Skeletal muscle tissue (tissue), 4 donors: ENCODE data around the gene UCP2. TPM values are rescaled to one million over a fixed set of nuclear protein-coding genes. Genes with fewer than 3 reads are reported as not detected.

ENCODE experiments used
- H3K27ac ChIP-seq: one replicate; pipeline ENCODE4 v1.7.0; 2013; ENCODE audit warnings: mild to moderate bottlenecking, low read depth, low read length, inconsistent platforms
- H3K27me3 ChIP-seq, 3 donors: one replicate each; pipeline ENCODE4 v1.7.0; 2013; ENCODE audit warnings: low read length in 3 of 3; ENCODE audit not compliant: control insufficient read depth in 3 of 3, insufficient read depth in 3 of 3
- H3K36me3 ChIP-seq, 3 donors: one replicate each; pipeline ENCODE4 v1.7.0; 2013; ENCODE audit warnings: low read length in 3 of 3; ENCODE audit not compliant: control insufficient read depth in 3 of 3, insufficient read depth in 3 of 3
- H3K4me1 ChIP-seq, 3 donors: one replicate each; pipeline ENCODE4 v1.7.0; 2013; ENCODE audit warnings: low read length in 3 of 3, mild to moderate bottlenecking in 3 of 3; ENCODE audit not compliant: control insufficient read depth in 3 of 3, insufficient read depth in 3 of 3
- H3K4me3 ChIP-seq, 3 donors: one replicate each; pipeline ENCODE4 v1.7.0; 2013; ENCODE audit warnings: low read length in 3 of 3
- H3K9ac ChIP-seq, 3 donors: one replicate each; pipeline ENCODE4 v1.7.0; 2013; ENCODE audit warnings: low read length in 3 of 3, mild to moderate bottlenecking in 3 of 3, moderate library complexity in 2 of 3, low read depth in 1 of 3
- H3K9me3 ChIP-seq, 3 donors: one replicate each; pipeline ENCODE4 v1.7.0; 2013; ENCODE audit warnings: low read length in 3 of 3; ENCODE audit not compliant: control insufficient read depth in 3 of 3
- total RNA-seq: library from RNA; depleted of rRNA; stranded (reverse); fragments of >200 nt; gene quantifications from one replicate; pipeline ENCODE4 v1.2.3, GENCODE V29; 2014
- donor health status: Osteomylitis.

Gene UCP2
- 25.1 TPM for total RNA-seq

- Histone ChIP-seq H3K36me3 (peaks cover 23 to 26% (median 25%) of the 10 kb centered on the region in 3 donors), H3K27ac (peak within 1 kb of the TSS; percentile 94), H3K4me1 (peaks cover 31 to 38% (median 36%) of the 10 kb centered on the region in 3 donors), H3K27me3 (no peaks in the 10 kb centered on the region), H3K9me3 (no peaks in the 10 kb centered on the region), H3K4me3 (peak within 1 kb of the TSS; percentile 90 to 95 (median 94)), H3K9ac (peak within 1 kb of the TSS; percentile 86 to 94 (median 93))
Measured at GRCh38 chr11:73982595-73982989, at the start of gene UCP2. Gene UCP2, minus strand, starts transcription at chr11:73982843. Its CDS starts 4,465 bp downstream, at chr11:73978378.

- Histone ChIP-seq H3K27me3 (no peaks in the 10 kb centered on the region), H3K9me3 (no peaks in the 10 kb centered on the region), H3K4me1 (no peaks in the 10 kb centered on the region), H3K36me3 (peaks cover 19 to 36% (median 31%) of the 10 kb centered on the region in 3 donors), H3K27ac (no peak overlapping the region), H3K4me3 (no peak overlapping the region), H3K9ac (no peak overlapping the region)
Measured at GRCh38 chr11:74030723-74031676, 48.4 kb upstream of the UCP2 start.

- Histone ChIP-seq H3K9ac (no peak overlapping the region), H3K36me3 (peaks cover 4 to 11% (median 6%) of the 10 kb centered on the region in 3 donors), H3K4me3 (no peak overlapping the region), H3K4me1 (peaks cover 0 to 7% (median 4%) of the 10 kb centered on the region in 3 donors), H3K27ac (no peak overlapping the region), H3K27me3 (no peaks in the 10 kb centered on the region), H3K9me3 (no peaks in the 10 kb centered on the region)
Measured at GRCh38 chr11:74025467-74026166, 43.0 kb upstream of the UCP2 start.

GRCh38 chr11:74024261-74025029 lies 41.8 kb upstream of the UCP2 start:
- Histone ChIP-seq H3K9me3 (no peaks in the 10 kb centered on the region), H3K27me3 (no peaks in the 10 kb centered on the region), H3K9ac (no peak overlapping the region), H3K36me3 (peaks cover 0 to 13% (median 5%) of the 10 kb centered on the region in 3 donors), H3K27ac (peak overlapping the region; percentile 21), H3K4me1 (peaks cover 10 to 18% (median 15%) of the 10 kb centered on the region in 3 donors), H3K4me3 (no peak overlapping the region)

GRCh38 chr11:74023276-74023675 lies 40.6 kb upstream of the UCP2 start:
- H3K4me3 ChIP-seq = no peak overlapping the region
- peaks cover 0 to 13% (median 4%) of the 10 kb centered on the region in 3 donors for H3K36me3 ChIP-seq
- no peak overlapping the region for H3K9ac ChIP-seq
- peaks cover 21 to 30% (median 25%) of the 10 kb centered on the region in 3 donors for H3K4me1 ChIP-seq
- no peaks in the 10 kb centered on the region for H3K27me3 ChIP-seq
- H3K9me3 ChIP-seq = no peaks in the 10 kb centered on the region
- H3K27ac ChIP-seq = no peak overlapping the region

- Histone ChIP-seq H3K4me1 (peaks cover 29 to 37% (median 32%) of the 10 kb centered on the region in 3 donors), H3K27me3 (no peaks in the 10 kb centered on the region), H3K4me3 (no peak overlapping the region), H3K36me3 (peaks cover 0 to 10% (median 4%) of the 10 kb centered on the region in 3 donors), H3K27ac (no peak overlapping the region), H3K9me3 (no peaks in the 10 kb centered on the region), H3K9ac (no peak overlapping the region)
Measured at GRCh38 chr11:74022546-74022945, 39.9 kb upstream of the UCP2 start.

- Histone ChIP-seq H3K27me3 (no peaks in the 10 kb centered on the region), H3K4me3 (no peak overlapping the region), H3K9ac (no peak overlapping the region), H3K9me3 (no peaks in the 10 kb centered on the region), H3K36me3 (peaks cover 0 to 10% (median 4%) of the 10 kb centered on the region in 3 donors), H3K4me1 (peaks cover 34 to 42% (median 38%) of the 10 kb centered on the region in 3 donors), H3K27ac (no peak overlapping the region)
Measured at GRCh38 chr11:74021998-74022397, 39.4 kb upstream of the UCP2 start.

- no peaks in the 10 kb centered on the region for H3K9me3 ChIP-seq
- no peak overlapping the region for H3K4me3 ChIP-seq
- peaks cover 35 to 56% (median 46%) of the 10 kb centered on the region in 3 donors for H3K4me1 ChIP-seq
- H3K27me3 ChIP-seq = no peaks in the 10 kb centered on the region
- H3K27ac ChIP-seq = peak overlapping the region; percentile 92
- peaks cover 0 to 11% (median 4%) of the 10 kb centered on the region in 3 donors for H3K36me3 ChIP-seq
- H3K9ac ChIP-seq = no peak overlapping the region
Measured at GRCh38 chr11:74020539-74020938, 37.9 kb upstream of the UCP2 start.

GRCh38 chr11:74019860-74020259 lies 37.2 kb upstream of the UCP2 start:
- H3K36me3 ChIP-seq = peaks cover 0 to 10% (median 4%) of the 10 kb centered on the region in 3 donors
- H3K27ac ChIP-seq = peak overlapping the region; percentile 92
- no peaks in the 10 kb centered on the region for H3K27me3 ChIP-seq
- peak overlapping the region in 1 of 3 donors; percentile 17 for H3K4me3 ChIP-seq
- peaks cover 35 to 62% (median 46%) of the 10 kb centered on the region in 3 donors for H3K4me1 ChIP-seq
- no peaks in the 10 kb centered on the region for H3K9me3 ChIP-seq
- peak overlapping the region in 2 of 3 donors; percentile 54 to 74 for H3K9ac ChIP-seq
